GM18867 (cell line): Measurements from ENCODE around the gene BCAS4.

Experiments
- ATAC-seq: cut with Tn5 transposase; IDR thresholded peaks from one replicate; pipeline ENCODE4 v1.9.1; 2021; ENCODE audit warnings: mild to moderate bottlenecking, moderate library complexity; ENCODE audit not compliant: unreplicated experiment

BCAS4 gene

GRCh38 chr20:50848846-50849673, 54.2 kb downstream of the BCAS4 start:
- no peak for ATAC-seq

- ATAC-seq, result no peak
Observed at GRCh38 chr20:50850721-50851286, 55.9 kb downstream of the BCAS4 start.

GRCh38 chr20:50852085-50852484, 57.2 kb downstream of the BCAS4 start:
- no peak for ATAC-seq

- no peak for ATAC-seq
Observed at GRCh38 chr20:50854506-50855249, 59.8 kb downstream of the BCAS4 start.

- no peak for ATAC-seq
Observed at GRCh38 chr20:50855498-50856474, 60.9 kb downstream of the BCAS4 start.

- ATAC-seq, result no peak
Observed at GRCh38 chr20:50856475-50857041, 61.7 kb downstream of the BCAS4 start.

GRCh38 chr20:50857348-50857747, 62.5 kb downstream of the BCAS4 start:
- ATAC-seq, result no peak

GRCh38 chr20:50858525-50858924, 63.7 kb downstream of the BCAS4 start:
- no peak for ATAC-seq

- ATAC-seq, result no peak
Observed at GRCh38 chr20:50859161-50859560, 64.3 kb downstream of the BCAS4 start.

GRCh38 chr20:50861012-50861411, 66.2 kb downstream of the BCAS4 start:
- no peak for ATAC-seq

GRCh38 chr20:50862546-50862945, 67.7 kb downstream of the BCAS4 start:
- no peak for ATAC-seq

- no peak for ATAC-seq
Observed at GRCh38 chr20:50865114-50865513, 70.3 kb downstream of the BCAS4 start.

GRCh38 chr20:50865591-50865990, 70.7 kb downstream of the BCAS4 start:
- ATAC-seq, result no peak

GRCh38 chr20:50866036-50866685, 71.3 kb downstream of the BCAS4 start:
- ATAC-seq, result no peak

- ATAC-seq, result no peak
Observed at GRCh38 chr20:50866831-50867230, 72.0 kb downstream of the BCAS4 start.

- no peak for ATAC-seq
Observed at GRCh38 chr20:50867805-50868204, 72.9 kb downstream of the BCAS4 start.

GRCh38 chr20:50868509-50869495, 73.9 kb downstream of the BCAS4 start:
- no peak for ATAC-seq

GRCh38 chr20:50870561-50871161, 75.8 kb downstream of the BCAS4 start:
- no peak for ATAC-seq
